OCI-LY1 (cell line): Measurements from ENCODE around the gene CDH4.
"Not testable (repeated sequence)": the region's sequence is repeated elsewhere in the genome, so short reads cannot be mapped to it uniquely, and the experiment has no call there.

Experiments used
- CTCF ChIP-seq: fragments of 200-600 bp; sonication (generic), shearing (Covaris generic); IDR thresholded peaks from 2 replicates; pipeline ENCODE4 v1.5.1; 2017; ENCODE audit warnings: mild to moderate bottlenecking, antibody characterized with exemption, low read length, moderate library complexity, mixed read lengths
- EZH2 ChIP-seq: fragments of 200-600 bp; sonication (generic), shearing (Covaris generic); IDR thresholded peaks from 2 replicates; pipeline ENCODE4 v1.8.0; 2017; ENCODE audit warnings: borderline replicate concordance, mixed run types, mild to moderate bottlenecking, antibody characterized with exemption, low read length, moderate library complexity, mixed read lengths

- TF ChIP-seq CTCF, EZH2: not testable (repeated sequence)
These were observed 154.7 kb downstream of the CDH4 start for GRCh38 chr20:61406773-61407172.
